Measurements from ENCODE around the gene GPS1. TPM values are rescaled to one million over a fixed set of nuclear protein-coding genes. Genes with fewer than 3 reads are reported as not detected.

GPS1 gene
- total RNA-seq, 2 experiments from 2014 or later: 69.0 to 75.6 TPM

DNA sequence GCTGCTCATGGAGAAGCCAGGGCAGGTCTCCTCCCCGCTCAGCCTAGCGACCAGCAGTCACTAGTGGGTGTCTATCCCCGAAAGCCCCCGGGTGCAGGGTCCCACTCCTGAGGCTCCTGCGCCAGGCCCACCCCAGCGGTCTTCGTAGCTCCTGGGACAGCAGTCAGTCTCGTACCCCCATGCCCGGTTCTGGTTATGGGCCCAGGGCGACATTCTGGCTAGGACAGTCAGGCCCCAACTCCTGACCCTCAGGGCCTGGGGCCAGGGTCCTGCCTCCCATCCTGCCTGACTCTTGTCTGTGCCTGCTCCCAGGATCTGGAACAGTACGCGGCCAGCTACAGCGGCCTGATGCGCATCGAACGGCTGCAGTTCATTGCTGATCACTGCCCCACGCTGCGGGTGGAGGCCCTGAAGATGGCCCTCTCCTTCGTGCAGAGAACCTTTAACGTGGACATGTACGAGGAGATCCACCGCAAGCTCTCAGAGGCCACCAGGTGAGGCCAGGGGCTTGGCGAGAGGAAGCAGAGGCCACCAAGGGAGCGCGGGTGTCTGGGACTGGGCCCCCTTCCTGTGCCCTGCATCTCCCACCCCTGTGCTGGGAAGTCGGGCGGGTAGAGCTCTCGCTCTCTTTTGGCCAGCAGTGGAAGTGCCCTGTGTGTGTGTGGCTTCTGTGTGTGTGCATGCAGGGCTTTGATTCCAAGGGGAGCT lies 2.0 kb downstream of the GPS1 start:
- no peak for DNase-seq
- Mint-ChIP-seq H3K36me3 (ENCODE audit: low read depth) (peaks cover 11% of the 10 kb centered on the region), H3K4me1 (peaks cover 25% of the 10 kb centered on the region), H3K27me3 (no peaks in the 10 kb centered on the region), H3K9me3 (no peaks in the 10 kb centered on the region), H3K27ac (no peak overlapping the region), H3K4me3 (peak overlapping the region; percentile 72)
- POLR2A ChIA-PET: interaction anchor here (0.7 to 2.0 kb wide), 4 partner anchors 10 to 23 kb away, joined by 3 to 8 read pairs (median 3); partner anchors contain the start of gene DCXR
- CTCF ChIA-PET: interaction anchor here (2.0 kb wide), 1 partner anchor 16 kb away, joined by 9 read pairs; the partner anchor contains the start of gene DCXR

DNA sequence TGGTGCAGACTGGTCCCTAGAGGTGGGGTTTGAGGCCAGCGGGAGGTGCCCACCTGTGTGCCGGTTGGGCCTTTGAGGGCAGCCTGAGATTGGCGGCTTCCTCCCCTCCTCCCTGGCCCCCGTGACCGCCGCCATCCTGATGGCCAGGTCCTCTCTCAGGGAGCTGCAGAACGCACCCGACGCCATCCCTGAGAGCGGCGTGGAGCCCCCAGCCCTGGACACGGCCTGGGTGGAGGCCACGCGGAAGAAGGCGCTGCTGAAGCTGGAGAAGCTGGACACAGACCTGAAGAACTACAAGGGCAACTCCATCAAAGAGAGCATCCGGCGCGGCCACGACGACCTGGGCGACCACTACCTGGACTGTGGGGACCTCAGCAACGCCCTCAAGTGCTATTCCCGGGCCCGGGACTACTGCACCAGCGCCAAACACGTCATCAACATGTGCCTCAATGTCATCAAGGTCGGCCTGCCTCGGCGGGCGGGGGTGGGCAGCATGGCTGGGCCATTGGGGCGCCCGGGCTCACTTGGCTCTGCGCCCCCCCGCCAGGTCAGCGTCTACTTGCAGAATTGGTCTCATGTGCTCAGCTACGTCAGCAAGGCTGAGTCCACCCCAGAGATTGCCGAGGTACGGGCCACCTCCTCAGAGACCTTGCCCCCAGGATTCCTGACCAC lies 2.8 kb downstream of the GPS1 start:
- POLR2A ChIA-PET: interaction anchor here (0.7 to 2.0 kb wide), 4 partner anchors 9 to 17 kb away, joined by 3 to 10 read pairs (median 6); partner anchors contain the start of genes DCXR and DUS1L
- Mint-ChIP-seq H3K4me1 (peaks cover 25% of the 10 kb centered on the region), H3K27ac (no peak overlapping the region), H3K9me3 (no peaks in the 10 kb centered on the region), H3K36me3 (ENCODE audit: low read depth) (peaks cover 11% of the 10 kb centered on the region), H3K4me3 (no peak overlapping the region), H3K27me3 (no peaks in the 10 kb centered on the region)
- no peak for DNase-seq
- CTCF ChIA-PET: no interaction called here

DNA sequence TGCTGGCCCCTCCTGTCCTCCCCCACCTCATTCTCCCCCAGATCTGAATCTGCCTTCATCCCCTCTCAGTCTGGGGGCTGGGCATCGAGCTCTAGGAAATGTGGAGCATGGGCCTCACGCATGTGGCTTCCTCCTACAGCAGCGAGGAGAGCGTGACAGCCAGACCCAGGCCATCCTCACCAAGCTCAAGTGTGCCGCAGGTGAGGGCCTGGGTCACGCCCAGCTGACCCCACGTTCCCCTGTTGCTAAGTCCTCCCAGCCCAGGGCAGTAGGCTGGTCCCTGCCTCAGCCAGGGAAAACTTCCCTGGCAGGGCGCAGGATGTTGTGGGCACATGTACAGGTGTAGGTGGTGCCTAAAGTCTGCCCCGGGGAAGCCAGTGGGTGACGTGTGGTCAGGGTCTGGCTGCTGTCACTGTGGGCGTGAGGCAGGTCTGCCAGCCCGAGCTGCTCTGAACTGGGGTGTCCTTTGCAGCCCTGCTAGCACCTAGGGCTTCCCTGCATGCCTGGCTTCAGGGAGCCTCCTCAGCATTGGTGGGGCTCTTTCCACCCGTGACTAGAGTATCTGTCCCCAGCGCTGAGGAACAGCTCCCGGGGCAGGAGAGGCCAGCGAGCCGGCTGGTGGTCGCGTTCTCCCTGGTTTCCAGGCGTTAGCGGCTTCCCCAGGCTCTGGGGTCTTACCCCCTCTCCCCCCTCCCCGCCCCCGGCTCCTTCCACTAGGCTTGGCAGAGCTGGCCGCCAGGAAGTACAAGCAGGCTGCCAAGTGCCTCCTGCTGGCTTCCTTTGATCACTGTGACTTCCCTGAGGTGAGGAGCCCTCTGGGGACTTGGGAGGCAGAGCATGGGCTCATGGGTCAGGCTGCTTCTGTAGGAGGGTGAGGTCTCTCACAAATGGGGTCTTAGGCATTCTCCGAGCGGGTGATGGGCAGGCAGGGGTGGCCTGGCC lies 3.6 kb downstream of the GPS1 start:
- ChIA-PET CTCF (no interaction called here), POLR2A (interaction anchor here (1.3 to 2.0 kb wide), 3 partner anchors 11 to 44 kb away, joined by 3 to 10 read pairs (median 8); partner anchors contain the start of genes DCXR and DUS1L)
- no peaks in the 10 kb centered on the region for H3K27me3 Mint-ChIP-seq

DNA sequence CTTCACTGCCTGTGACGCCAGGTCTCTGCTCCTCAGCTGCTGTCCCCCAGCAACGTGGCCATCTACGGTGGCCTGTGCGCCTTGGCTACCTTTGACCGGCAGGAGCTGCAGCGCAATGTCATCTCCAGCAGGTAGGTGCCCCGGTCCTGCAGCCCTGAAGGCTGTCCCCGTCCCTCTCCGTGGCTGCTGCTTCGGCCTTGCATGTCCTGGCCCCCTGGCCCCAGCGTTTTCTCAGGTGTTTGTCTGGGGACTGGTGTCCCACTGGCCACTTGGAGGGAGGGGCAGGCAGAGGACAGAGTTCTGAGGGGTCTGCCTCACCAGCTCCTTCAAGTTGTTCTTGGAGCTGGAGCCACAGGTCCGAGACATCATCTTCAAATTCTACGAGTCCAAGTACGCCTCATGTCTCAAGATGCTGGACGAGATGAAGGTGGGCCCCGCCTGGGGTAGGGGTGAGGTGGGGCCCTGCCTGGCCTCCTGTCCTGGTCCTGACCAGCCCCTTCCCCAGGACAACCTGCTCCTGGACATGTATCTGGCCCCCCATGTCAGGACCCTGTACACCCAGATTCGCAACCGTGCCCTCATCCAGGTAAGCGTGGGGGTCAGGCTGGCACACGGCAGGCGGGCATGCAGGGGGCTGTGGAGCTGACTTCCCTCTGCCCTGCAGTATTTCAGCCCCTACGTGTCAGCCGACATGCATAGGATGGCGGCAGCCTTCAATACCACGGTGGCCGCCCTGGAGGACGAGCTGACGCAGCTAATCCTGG lies 4.4 kb downstream of the GPS1 start:
- Mint-ChIP-seq H3K4me3 (no peak overlapping the region), H3K27ac (no peak overlapping the region), H3K4me1 (peaks cover 16% of the 10 kb centered on the region), H3K9me3 (no peaks in the 10 kb centered on the region), H3K27me3 (no peaks in the 10 kb centered on the region), H3K36me3 (ENCODE audit: low read depth) (peaks cover 14% of the 10 kb centered on the region)
- ChIA-PET CTCF (no interaction called here), POLR2A (interaction anchor here (1.3 to 2.0 kb wide), 2 partner anchors 10 to 43 kb away, joined by 3 to 10 read pairs; partner anchors contain the start of gene DUS1L)
- no peak for DNase-seq

More for the DNA sequence above, 3.6 kb downstream of the GPS1 start:
- Mint-ChIP-seq H3K4me1 (peaks cover 22% of the 10 kb centered on the region), H3K36me3 (ENCODE audit: low read depth) (peaks cover 14% of the 10 kb centered on the region), H3K27ac (no peak overlapping the region), H3K4me3 (no peak overlapping the region), H3K9me3 (no peaks in the 10 kb centered on the region)
- no peak for DNase-seq

DNA sequence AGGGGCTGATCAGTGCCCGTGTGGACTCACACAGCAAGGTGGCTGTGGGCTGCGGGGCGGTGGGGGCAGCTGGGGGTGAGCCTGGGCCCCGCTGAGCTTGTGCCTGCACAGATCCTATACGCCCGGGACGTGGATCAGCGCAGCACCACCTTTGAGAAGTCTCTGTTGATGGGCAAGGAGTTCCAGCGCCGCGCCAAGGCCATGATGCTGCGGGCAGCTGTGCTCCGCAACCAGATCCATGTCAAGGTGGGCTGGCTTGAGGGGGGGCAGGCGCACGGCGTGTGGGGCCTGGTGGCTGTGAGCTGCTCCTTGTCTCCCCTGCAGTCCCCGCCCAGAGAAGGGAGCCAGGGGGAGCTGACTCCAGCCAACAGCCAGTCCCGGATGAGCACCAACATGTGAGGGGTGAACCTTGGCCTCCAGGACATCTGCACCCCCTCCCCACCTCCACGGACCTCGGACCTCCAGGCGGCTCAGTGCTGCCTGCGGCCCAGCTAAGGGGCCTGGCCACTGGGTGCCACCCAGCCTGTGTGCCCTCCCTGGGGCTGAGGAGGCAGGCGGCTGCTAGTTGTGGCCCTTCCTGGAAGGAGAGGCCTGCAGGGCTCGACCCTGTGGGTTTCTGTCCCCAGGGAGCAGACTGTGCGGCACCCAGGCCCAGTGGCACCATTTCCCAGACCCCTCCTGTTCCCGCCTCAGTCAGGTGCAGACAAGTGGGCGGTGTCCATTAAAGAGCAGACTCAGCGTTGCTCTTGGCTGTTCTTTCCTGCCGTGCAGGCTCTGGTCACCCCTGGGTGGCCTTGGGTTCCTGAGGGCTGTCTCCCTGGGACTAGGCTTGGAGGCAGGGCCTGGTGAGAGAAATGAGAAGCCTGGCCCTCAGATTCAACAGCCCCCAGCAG lies 5.3 kb downstream of the GPS1 start:
- no peaks in the 10 kb centered on the region for H3K9me3 Mint-ChIP-seq
- H3K27me3 Mint-ChIP-seq: no peaks in the 10 kb centered on the region
- peaks cover 16% of the 10 kb centered on the region for H3K4me1 Mint-ChIP-seq
- no peak for DNase-seq
- H3K4me3 Mint-ChIP-seq: no peak overlapping the region
- CTCF ChIA-PET: no interaction called here
- H3K27ac Mint-ChIP-seq: no peak overlapping the region
- POLR2A ChIA-PET: interaction anchor here (1.3 kb wide), 1 partner anchor 42 kb away, joined by 3 read pairs; no protein-coding TSS in a partner anchor
- peaks cover 14% of the 10 kb centered on the region for H3K36me3 Mint-ChIP-seq (ENCODE audit: low read depth)

DNA sequence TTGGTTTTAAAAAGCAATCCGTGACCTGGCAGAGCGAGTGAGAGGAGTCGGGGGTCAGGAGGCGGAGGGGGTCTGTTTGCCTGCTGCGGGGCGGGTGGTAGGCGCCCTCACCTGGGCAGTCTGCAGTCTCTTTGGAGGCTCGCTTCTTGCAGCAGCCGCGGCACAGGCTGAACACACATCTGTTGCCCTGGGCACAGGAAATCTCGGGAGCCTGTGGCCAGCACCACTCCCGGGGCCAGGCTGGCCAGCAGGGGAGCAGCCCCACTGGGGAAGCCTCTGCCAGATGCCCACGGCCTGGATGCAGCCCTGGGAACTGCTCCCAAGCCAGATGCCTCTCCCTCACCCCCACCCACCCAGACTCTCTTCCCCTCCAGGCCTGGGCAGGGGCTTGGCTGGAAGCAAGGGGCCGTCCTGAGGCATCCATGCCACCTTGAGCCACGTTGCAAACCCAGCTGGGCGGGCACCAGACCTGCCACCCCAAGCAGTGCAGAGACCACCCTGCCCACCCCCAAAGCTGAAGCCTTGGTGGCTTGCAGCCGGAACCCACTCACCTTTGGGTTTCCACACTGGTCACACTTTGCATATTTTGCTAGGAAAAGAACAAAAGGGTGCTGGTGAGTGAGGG lies 6.6 kb downstream of the GPS1 start:
- Mint-ChIP-seq H3K27ac (no peak overlapping the region), H3K27me3 (no peaks in the 10 kb centered on the region), H3K36me3 (ENCODE audit: low read depth) (peaks cover 14% of the 10 kb centered on the region), H3K9me3 (no peaks in the 10 kb centered on the region), H3K4me3 (no peak overlapping the region), H3K4me1 (peaks cover 10% of the 10 kb centered on the region)
- DNase-seq: no peak
- ChIA-PET CTCF (no interaction called here), POLR2A (interaction anchor here (0.7 kb wide), 1 partner anchor 8 kb away, joined by 3 read pairs; no protein-coding TSS in a partner anchor)

DNA sequence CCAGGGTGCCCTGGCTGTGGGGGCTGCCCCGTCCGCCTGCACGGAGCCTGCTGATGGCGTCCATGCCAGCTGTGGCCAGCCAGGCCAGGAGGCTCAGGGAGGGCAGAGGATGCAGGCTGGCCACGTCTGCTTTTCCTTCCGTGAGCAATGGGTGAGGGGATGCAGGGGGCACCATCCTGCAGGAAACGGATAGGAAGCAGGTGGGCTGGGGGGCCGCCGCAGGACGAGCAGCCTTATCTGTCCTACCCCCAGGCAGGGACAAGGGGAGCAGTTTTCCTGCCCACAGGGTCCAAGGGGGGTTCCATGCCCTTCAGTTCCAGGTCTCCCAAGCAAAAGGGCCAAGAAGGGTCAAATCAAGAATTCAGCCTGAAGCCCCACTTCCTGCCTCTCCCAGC lies 7.2 kb downstream of the GPS1 start:
- peaks cover 6% of the 10 kb centered on the region for H3K4me1 Mint-ChIP-seq
- CTCF ChIA-PET: no interaction called here

DNA sequence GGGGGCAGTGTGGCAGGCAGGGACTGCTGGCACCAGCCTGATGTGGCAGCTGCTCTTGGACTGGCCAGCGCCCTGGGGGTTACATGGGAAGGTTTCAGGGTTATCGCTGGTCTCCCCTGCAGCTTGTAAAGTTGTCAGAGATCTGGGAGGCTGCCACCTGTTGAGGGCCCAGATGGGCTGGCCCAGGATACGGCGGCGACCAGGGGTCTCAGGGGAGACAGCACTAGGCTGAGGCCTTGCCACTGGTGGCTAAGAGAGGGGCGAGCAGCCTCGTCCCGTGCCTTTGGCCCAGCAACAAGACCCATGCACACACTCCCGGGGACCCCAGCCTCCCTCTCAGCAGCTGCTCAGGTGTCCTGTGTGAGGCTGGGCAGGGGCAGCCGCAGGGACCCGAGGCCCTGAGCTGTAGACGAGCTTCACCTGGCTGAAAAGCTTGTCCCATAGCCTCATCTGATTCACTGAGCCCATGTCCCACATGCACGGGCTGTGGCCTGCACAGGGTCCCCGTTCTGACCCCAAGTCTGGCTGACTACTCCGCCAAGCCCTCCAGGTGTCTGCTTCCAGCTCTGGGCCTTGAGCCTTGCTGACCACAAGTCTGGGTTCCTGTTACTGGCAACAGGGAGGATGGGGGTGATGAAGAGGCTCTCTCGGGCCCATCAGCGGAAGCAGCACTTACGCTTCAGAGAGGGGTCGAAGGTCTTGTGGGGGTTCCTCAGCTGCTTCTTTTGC lies 7.7 kb downstream of the GPS1 start:
- ChIA-PET CTCF (no interaction called here), POLR2A (interaction anchor here (0.7 to 1.7 kb wide), 3 partner anchors 9 to 67 kb away, joined by 3 read pairs; no protein-coding TSS in a partner anchor)
- Mint-ChIP-seq H3K4me3 (no peak overlapping the region), H3K27me3 (no peaks in the 10 kb centered on the region), H3K9me3 (no peaks in the 10 kb centered on the region), H3K27ac (no peak overlapping the region), H3K4me1 (peaks cover 10% of the 10 kb centered on the region), H3K36me3 (ENCODE audit: low read depth) (peaks cover 14% of the 10 kb centered on the region)
- no peak for DNase-seq

More for the DNA sequence above, 7.2 kb downstream of the GPS1 start:
- no peaks in the 10 kb centered on the region for H3K27me3 Mint-ChIP-seq
- H3K36me3 Mint-ChIP-seq (ENCODE audit: low read depth): peaks cover 14% of the 10 kb centered on the region
- no peak for DNase-seq
- H3K27ac Mint-ChIP-seq: no peak overlapping the region
- no peaks in the 10 kb centered on the region for H3K9me3 Mint-ChIP-seq
- POLR2A ChIA-PET: interaction anchor here (0.7 to 1.7 kb wide), 2 partner anchors 9 to 24 kb away, joined by 3 read pairs; no protein-coding TSS in a partner anchor
- no peak overlapping the region for H3K4me3 Mint-ChIP-seq

DNA sequence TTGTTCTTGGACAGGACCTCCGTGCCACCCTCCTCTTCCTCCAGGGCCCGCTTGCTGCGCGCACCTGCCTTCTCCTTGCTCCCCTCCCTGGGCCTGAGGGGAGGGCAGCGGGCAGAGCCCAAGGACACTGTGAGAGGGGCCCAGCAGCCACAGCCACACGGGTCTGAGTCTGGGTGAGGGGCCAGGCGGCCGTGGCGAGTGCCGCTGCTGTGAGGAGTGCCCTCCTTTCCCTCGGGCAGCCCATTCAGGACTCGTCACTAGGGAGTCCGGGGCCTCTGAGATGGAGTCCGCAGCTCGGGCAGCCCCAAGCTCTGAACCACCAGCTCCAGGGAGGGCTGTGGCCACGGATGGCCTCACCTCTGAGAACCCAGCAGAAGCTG lies 8.3 kb downstream of the GPS1 start:
- Mint-ChIP-seq H3K4me3 (no peak overlapping the region), H3K27ac (no peak overlapping the region), H3K27me3 (no peaks in the 10 kb centered on the region), H3K36me3 (ENCODE audit: low read depth) (peaks cover 11% of the 10 kb centered on the region), H3K9me3 (no peaks in the 10 kb centered on the region), H3K4me1 (peaks cover 11% of the 10 kb centered on the region)
- POLR2A ChIA-PET: interaction anchor here (0.7 to 1.7 kb wide), 2 partner anchors 25 to 67 kb away, joined by 3 read pairs; no protein-coding TSS in a partner anchor
- no peak for DNase-seq
- CTCF ChIA-PET: no interaction called here

DNA sequence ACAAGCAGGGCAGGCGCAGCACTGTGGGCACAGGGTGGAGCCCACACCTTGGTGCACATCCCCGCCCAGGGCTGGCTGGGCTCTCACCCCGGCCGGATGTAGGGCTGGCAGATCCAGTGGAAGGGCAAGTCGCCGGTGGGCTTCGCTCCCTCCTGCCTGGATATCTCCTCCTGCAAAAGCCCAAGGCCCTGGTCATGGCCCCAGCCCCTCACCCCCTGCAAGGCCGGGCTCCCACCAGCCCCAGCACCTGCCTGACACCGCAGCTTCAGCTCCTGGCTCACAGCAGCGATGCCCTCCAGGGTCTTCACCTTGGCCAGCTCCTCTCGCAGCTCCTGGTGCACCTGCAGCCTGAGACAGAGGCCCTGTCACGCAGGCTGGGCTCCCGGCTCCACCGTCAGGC lies 8.9 kb downstream of the GPS1 start:
- H3K27ac Mint-ChIP-seq: no peak overlapping the region
- no peak for DNase-seq
- peaks cover 7% of the 10 kb centered on the region for H3K36me3 Mint-ChIP-seq (ENCODE audit: low read depth)
- H3K4me1 Mint-ChIP-seq: peaks cover 9% of the 10 kb centered on the region
- H3K27me3 Mint-ChIP-seq: no peaks in the 10 kb centered on the region
- ChIA-PET CTCF (no interaction called here), POLR2A (interaction anchor here (1.7 kb wide), 1 partner anchor 25 kb away, joined by 3 read pairs; no protein-coding TSS in a partner anchor)
- H3K9me3 Mint-ChIP-seq: no peaks in the 10 kb centered on the region
- no peak overlapping the region for H3K4me3 Mint-ChIP-seq
